ENCODE data around the gene OR8G1. TPM values are rescaled to one million over a fixed set of nuclear protein-coding genes. Genes with fewer than 3 reads are reported as not detected.
"Not testable (repeated sequence)": the region's sequence is repeated elsewhere in the genome, so short reads cannot be mapped to it uniquely, and the experiment has no call there.

The OR8G1 gene
- total RNA-seq, 4 donors from 2014 or later = not detected

DNA sequence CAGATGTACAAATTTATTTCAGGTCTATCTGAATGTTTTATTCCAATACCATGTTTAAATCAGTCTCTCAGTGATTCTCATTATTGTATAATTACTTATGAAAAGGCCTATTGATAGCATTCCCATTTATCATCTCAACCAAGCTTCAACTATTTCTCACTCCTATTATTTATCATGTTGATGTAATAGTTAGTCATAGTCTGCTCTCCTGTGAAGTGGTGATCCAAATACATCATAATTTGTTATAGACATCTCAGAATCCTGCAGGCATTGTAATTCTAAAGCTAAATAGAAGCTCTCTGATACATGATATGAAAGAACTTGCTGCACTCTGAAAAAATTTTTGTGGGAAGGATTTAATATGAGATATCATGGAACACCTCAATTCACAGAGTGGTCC is 21.8 kb upstream of the OR8G1 start:
- H3K27me3 ChIP-seq = no peaks in the 10 kb centered on the region
- TF ChIP-seq POLR2A (IDR thresholded peaks at IDR 0.05) (no peak), EP300 (IDR thresholded peaks at IDR 0.05) (no peak)
- TF ChIP-seq, protein P1, sequence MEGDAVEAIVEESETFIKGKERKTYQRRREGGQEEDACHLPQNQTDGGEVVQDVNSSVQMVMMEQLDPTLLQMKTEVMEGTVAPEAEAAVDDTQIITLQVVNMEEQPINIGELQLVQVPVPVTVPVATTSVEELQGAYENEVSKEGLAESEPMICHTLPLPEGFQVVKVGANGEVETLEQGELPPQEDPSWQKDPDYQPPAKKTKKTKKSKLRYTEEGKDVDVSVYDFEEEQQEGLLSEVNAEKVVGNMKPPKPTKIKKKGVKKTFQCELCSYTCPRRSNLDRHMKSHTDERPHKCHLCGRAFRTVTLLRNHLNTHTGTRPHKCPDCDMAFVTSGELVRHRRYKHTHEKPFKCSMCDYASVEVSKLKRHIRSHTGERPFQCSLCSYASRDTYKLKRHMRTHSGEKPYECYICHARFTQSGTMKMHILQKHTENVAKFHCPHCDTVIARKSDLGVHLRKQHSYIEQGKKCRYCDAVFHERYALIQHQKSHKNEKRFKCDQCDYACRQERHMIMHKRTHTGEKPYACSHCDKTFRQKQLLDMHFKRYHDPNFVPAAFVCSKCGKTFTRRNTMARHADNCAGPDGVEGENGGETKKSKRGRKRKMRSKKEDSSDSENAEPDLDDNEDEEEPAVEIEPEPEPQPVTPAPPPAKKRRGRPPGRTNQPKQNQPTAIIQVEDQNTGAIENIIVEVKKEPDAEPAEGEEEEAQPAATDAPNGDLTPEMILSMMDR (IDR thresholded peaks at IDR 0.05) = no peak

DNA sequence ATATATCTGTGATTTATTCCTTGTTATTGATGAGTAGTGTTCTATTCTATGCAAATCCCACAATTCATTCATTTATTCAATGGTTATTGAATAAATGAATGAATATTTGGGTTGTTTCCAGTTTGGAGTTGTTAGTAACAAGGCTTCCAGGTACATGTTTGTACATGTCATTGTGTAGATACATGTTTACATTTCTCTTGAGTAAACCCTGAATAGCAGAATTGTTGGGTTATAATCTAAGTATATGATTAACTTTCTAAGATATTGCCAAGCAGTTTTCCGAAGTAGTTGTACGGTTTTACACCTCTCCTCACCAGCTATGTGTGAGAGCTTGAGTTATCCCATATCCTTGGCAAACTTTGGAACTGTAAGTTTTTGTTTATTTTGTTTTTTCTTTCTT is 18.5 kb upstream of the OR8G1 start:
- no peaks in the 10 kb centered on the region for H3K9me3 ChIP-seq
- no peak for DNase-seq (ENCODE audit: low spot score in 2 of 2)
- H3K27me3 ChIP-seq = no peaks in the 10 kb centered on the region
- H3K4me3 ChIP-seq = no peak overlapping the region
- TF ChIP-seq POLR2A (IDR thresholded peaks at IDR 0.05) = no peak
- TF ChIP-seq, protein P1 (IDR thresholded peaks at IDR 0.05) = no peak
- TF ChIP-seq EP300 (IDR thresholded peaks at IDR 0.05) = no peak
- no peaks in the 10 kb centered on the region for H3K4me1 ChIP-seq
- 88 to 95% methylated on average over 2 of the region's 2 CpGs for WGBS, 2 donors
- H3K36me3 ChIP-seq = no peaks in the 10 kb centered on the region
- no peak overlapping the region for H3K27ac ChIP-seq

More for the DNA sequence above, 21.8 kb upstream of the OR8G1 start:
- DNase-seq (ENCODE audit: low spot score in 2 of 2) = no peak
- Histone ChIP-seq H3K27ac (no peak overlapping the region), H3K9me3 (no peaks in the 10 kb centered on the region), H3K4me3 (no peak overlapping the region), H3K4me1 (no peaks in the 10 kb centered on the region), H3K36me3 (no peaks in the 10 kb centered on the region)

DNA sequence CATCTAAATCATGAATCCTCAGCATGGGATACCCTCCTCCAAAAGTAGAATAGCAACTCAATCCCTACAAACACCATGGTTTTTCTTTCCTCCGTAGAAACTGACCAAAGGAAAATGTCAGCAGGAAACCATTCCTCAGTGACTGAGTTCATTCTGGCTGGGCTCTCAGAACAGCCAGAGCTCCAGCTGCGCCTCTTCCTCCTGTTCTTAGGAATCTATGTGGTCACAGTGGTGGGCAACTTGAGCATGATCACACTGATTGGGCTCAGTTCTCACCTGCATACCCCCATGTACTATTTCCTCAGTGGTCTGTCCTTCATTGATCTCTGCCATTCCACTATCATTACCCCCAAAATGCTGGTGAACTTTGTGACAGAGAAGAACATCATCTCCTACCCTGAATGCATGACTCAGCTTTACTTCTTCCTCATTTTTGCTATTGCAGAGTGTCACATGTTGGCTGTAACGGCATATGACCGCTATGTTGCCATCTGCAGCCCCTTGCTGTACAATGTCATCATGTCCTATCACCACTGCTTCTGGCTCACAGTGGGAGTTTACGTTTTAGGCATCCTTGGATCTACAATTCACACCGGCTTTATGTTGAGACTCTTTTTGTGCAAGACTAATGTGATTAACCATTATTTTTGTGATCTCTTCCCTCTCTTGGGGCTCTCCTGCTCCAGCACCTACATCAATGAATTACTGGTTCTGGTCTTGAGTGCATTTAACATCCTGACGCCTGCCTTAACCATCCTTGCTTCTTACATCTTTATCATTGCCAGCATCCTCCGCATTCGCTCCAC is 16.1 kb upstream of the OR8G1 start:
- 64 to 79% methylated on average over 9 of the region's 9 CpGs for WGBS, 2 donors
- not testable (repeated sequence) for H3K9me3 ChIP-seq, H3K27ac ChIP-seq, H3K4me1 ChIP-seq, H3K4me3 ChIP-seq, H3K27me3 ChIP-seq, H3K36me3 ChIP-seq
- peak in 1 of 2 donors; percentile 47 for DNase-seq (ENCODE audit: low spot score in 2 of 2)
- peak in 1 of 2 donors; percentile 47 for TF ChIP-seq EP300 (IDR thresholded peaks at IDR 0.05)

DNA sequence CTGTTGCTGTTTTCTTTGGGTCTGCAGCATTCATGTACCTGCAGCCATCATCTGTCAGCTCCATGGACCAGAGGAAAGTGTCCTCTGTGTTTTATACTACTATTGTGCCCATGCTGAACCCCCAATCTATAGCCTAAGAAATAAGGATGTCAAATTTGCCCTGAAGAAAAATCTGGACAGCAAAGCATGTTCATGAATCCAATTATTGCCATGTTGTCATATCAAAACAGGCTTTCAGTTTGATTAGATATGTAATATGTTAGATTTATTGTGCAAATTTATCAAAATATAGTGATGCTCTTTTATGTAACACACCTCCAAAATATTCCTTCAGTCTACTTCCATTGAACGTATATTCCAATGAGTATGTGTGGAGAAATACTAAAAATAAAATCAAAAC is 15.4 kb upstream of the OR8G1 start:
- no peak overlapping the region for H3K27ac ChIP-seq
- H3K4me1 ChIP-seq = no peaks in the 10 kb centered on the region
- no peaks in the 10 kb centered on the region for H3K9me3 ChIP-seq
- no peaks in the 10 kb centered on the region for H3K36me3 ChIP-seq
- no peak overlapping the region for H3K4me3 ChIP-seq
- H3K27me3 ChIP-seq = no peaks in the 10 kb centered on the region
- TF ChIP-seq POLR2A (IDR thresholded peaks at IDR 0.05) (no peak), EP300 (IDR thresholded peaks at IDR 0.05) (no peak)
- TF ChIP-seq, protein P1 (IDR thresholded peaks at IDR 0.05) = no peak
- 85 to 86% methylated on average over 1 of the region's 1 CpG for WGBS, 2 donors
- DNase-seq (ENCODE audit: low spot score in 2 of 2) = no peak

DNA sequence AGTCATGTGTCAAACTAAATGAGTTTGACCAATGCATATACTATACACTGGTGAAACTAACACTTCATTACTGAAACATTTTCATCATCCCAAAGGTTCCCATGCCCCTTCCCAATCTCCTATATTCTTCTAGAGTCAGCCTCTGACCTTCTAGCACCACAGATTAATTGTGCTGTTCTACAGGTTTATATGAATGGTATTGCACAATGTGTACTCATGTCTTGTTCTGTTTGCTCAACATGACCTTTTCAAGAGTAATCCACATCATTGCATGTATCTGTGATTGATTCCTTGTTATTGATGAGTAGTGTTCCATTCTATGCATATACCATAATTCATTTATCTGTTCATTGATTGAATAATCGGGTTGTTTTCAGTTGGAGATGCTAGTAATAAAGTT is 7.5 kb upstream of the OR8G1 start:
- Histone ChIP-seq H3K9me3 (no peaks in the 10 kb centered on the region), H3K36me3 (no peaks in the 10 kb centered on the region), H3K27me3 (no peaks in the 10 kb centered on the region), H3K27ac (no peak overlapping the region), H3K4me3 (no peak overlapping the region), H3K4me1 (no peaks in the 10 kb centered on the region)
- no peak for TF ChIP-seq POLR2A (IDR thresholded peaks at IDR 0.05)
- TF ChIP-seq, protein P1 (IDR thresholded peaks at IDR 0.05) = no peak
- TF ChIP-seq EP300 (IDR thresholded peaks at IDR 0.05) = no peak
- WGBS, 2 donors = 0 to 42% methylated on average over 1 of the region's 1 CpG
- no peak for DNase-seq (ENCODE audit: low spot score in 2 of 2)
